Measurements from ENCODE around the gene AOX1.
A peak's percentile ranks its signal among the peaks of the same experiment; 100 is the strongest.
"Not testable (repeated sequence)": the region's sequence is repeated elsewhere in the genome, so short reads cannot be mapped to it uniquely, and the experiment has no call there.

Gene AOX1

GRCh38 chr2:200705305-200706041, 119.7 kb downstream of the AOX1 start:
- no peak for DNase-seq

- no peak for DNase-seq
Measured at GRCh38 chr2:200708943-200709342, 123.1 kb downstream of the AOX1 start.

GRCh38 chr2:200713003-200713703, 127.3 kb downstream of the AOX1 start:
- DNase-seq: peak; percentile 56

- no peak for DNase-seq
Measured at GRCh38 chr2:200713704-200714064, 127.9 kb downstream of the AOX1 start.

GRCh38 chr2:200715014-200715413, 129.2 kb downstream of the AOX1 start:
- not testable (repeated sequence) for DNase-seq

- no peak for DNase-seq
Measured at GRCh38 chr2:200716386-200716785, 130.6 kb downstream of the AOX1 start.

Measured in KG1 (cell line).